ENCODE results near the gene RPL10A. TPM values are rescaled to one million over a fixed set of nuclear protein-coding genes. Genes with fewer than 3 reads are reported as not detected.
A peak's percentile ranks its signal among the peaks of the same experiment; 100 is the strongest.

The RPL10A gene
- total and polyA plus RNA-seq, 4 experiments from 2014 or later = 844 to 2,070 (median 1,531) TPM

DNA sequence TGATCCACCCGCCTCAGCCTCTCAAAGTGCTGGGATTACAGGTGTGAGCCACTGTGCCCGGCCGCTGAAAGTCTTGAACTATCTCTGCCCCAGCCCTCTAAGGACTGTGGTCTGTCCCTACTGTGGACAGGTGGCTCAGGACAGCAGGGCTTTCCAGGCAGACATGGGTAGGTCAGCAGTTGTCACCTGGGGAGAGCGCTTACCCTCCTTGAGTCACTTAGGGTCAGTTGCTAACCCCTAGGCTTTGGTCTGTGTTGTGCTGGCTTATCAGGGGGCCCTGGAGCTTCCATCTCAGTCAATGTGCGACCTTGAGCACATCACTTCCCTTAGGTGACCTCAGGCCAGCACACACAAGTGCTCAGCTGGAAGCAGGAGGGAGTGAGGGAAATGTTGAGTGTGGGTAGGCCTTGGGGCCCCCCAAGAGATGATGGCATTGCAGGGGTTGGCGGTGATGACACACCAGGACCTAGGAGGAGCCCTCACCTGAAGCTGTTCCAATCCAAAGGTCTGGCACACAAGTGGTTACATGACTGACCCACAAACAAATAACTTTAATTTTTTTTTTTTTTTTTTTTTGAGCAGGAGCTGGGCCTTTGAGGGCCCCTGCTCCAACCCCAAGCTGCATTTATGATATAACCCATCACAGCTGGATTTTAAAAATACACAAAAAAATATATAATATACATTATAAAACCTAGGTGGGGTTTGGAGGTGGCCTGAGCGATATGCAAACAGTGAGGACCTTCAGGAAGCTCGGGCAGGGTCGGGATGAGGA, 5.1 kb downstream of the RPL10A start:
- Mint-ChIP-seq H3K9me3 (no peaks in the 10 kb centered on the region), H3K4me1 (peaks cover 23 to 42% (median 30%) of the 10 kb centered on the region in 4 donors), H3K27ac (peak overlapping the region in 4 of 7 donors; percentile 18 to 61 (median 32)), H3K36me3 (peaks cover 31 to 39% of the 10 kb centered on the region in 2 donors), H3K27me3 (no peaks in the 10 kb centered on the region), H3K4me3 (no peak overlapping the region)
- peak in 1 of 5 donors; percentile 3 for DNase-seq
- ChIA-PET CTCF (ENCODE audit: partially characterized antibody) (interaction anchor here (0.9 to 1.4 kb wide), 3 partner anchors 21 to 143 kb away, joined by 3 read pairs; partner anchors contain the start of gene FANCE), POLR2A (ENCODE audit: partially characterized antibody) (interaction anchor here (0.7 to 1.4 kb wide), 2 partner anchors 19 to 24 kb away, joined by 3 to 5 read pairs; partner anchors contain the start of gene TEAD3)
- H3K4me1 ChIP-seq (ENCODE audit: insufficient read depth, low read length) = peaks cover 32% of the 10 kb centered on the region
- intact Hi-C loops (cut with micrococcal nuclease) = no loop called here
- no peaks in the 10 kb centered on the region for H3K9me3 ChIP-seq (ENCODE audit: control insufficient read depth in 1 of 2, low read length in 2 of 2)
- H3K27me3 ChIP-seq (ENCODE audit: insufficient read depth, low read length) = no peaks in the 10 kb centered on the region
- H3K36me3 ChIP-seq (ENCODE audit: insufficient read depth, low read length) = peaks cover 16% of the 10 kb centered on the region
- no peak overlapping the region for H3K4me3 ChIP-seq (ENCODE audit: low read length in 2 of 2)
- no peak overlapping the region for H3K27ac ChIP-seq (ENCODE audit: low read depth, low read length)

DNA sequence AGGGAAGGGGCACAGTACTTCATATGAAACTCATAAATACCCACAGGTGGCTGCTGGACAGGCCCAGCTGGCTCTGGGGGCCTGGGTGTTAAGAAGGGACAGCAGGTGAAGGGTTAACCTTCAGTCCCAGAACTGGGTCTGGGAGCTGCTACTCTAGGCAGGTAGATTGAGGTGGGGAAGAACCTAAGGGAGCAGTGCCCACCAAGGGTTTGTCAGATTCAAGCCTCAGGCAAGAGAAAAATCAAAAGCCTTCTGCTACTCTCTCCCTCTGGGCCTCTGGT, 5.6 kb downstream of the RPL10A start:
- H3K4me3 ChIP-seq (ENCODE audit: low read length in 2 of 2) = no peak overlapping the region
- H3K36me3 ChIP-seq (ENCODE audit: insufficient read depth, low read length) = peaks cover 16% of the 10 kb centered on the region
- ChIA-PET CTCF (ENCODE audit: partially characterized antibody) (interaction anchor here (0.9 to 1.4 kb wide), 3 partner anchors 22 to 143 kb away, joined by 3 read pairs; partner anchors contain the start of gene FANCE), POLR2A (ENCODE audit: partially characterized antibody) (interaction anchor here (0.7 to 1.4 kb wide), 2 partner anchors 18 to 23 kb away, joined by 3 to 5 read pairs; partner anchors contain the start of gene TEAD3)
- H3K27ac Mint-ChIP-seq = peak overlapping the region in 3 of 7 donors; percentile 18 to 61 (median 42)
- intact Hi-C loops (cut with micrococcal nuclease) = no loop called here
- no peaks in the 10 kb centered on the region for H3K9me3 ChIP-seq (ENCODE audit: control insufficient read depth in 1 of 2, low read length in 2 of 2)
- H3K4me3 Mint-ChIP-seq = no peak overlapping the region
- DNase-seq = peak in 1 of 5 donors; percentile 25
- peaks cover 23 to 37% (median 30%) of the 10 kb centered on the region in 4 donors for H3K4me1 Mint-ChIP-seq
- H3K36me3 Mint-ChIP-seq = peaks cover 31 to 35% of the 10 kb centered on the region in 2 donors
- no peak overlapping the region for H3K27ac ChIP-seq (ENCODE audit: low read depth, low read length)
- no peaks in the 10 kb centered on the region for H3K27me3 Mint-ChIP-seq
- H3K4me1 ChIP-seq (ENCODE audit: insufficient read depth, low read length) = peaks cover 32% of the 10 kb centered on the region
- H3K27me3 ChIP-seq (ENCODE audit: insufficient read depth, low read length) = no peaks in the 10 kb centered on the region
- H3K9me3 Mint-ChIP-seq = no peaks in the 10 kb centered on the region

DNA sequence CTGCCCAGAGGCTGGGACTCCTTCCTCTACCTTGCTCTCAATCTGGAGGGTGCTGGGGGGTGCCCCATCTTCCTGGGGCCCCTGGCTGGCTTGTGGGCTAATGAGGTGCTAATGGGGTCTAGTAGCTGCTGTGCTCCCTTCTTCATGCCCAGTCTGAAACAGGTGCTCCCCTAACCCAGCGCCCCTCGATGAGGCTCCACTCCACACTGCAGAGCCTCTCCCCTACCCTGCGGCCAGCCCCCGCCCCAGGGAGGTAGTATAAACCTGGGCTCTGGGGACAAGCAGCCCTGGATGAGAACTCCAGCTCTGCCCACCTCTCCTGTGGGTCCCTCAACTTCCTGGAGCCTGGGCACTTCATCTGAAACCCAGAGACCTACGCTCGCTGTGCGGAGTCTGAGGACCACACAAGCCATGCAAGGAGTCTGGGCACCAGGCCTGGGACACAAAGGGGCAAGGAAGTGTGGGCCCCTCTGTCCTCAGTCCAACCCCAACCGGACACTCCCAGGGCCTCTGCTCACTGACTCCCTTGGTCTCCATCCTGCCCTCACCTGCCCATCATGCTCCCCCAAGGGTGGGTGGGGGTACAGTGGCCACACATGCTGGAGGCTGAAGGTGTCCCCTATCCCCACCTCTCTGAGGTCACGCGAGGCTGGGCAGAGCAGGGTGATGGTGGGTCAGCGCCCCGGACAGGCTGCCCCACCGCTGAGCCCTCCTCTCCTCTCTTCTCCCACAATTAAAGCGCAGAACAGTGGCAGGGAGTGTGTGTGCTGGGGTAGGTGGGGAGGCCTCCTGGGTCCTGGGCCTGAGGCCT, 6.1 kb downstream of the RPL10A start:
- POLR2A ChIA-PET (ENCODE audit: partially characterized antibody) = interaction anchor here (1.0 to 1.4 kb wide), 2 partner anchors 23 to 83 kb away, joined by 3 to 5 read pairs; partner anchors contain the start of gene TEAD3
- Histone ChIP-seq H3K27me3 (ENCODE audit: insufficient read depth, low read length) (no peaks in the 10 kb centered on the region), H3K4me1 (ENCODE audit: insufficient read depth, low read length) (peaks cover 30% of the 10 kb centered on the region), H3K27ac (ENCODE audit: low read depth, low read length) (no peak overlapping the region), H3K36me3 (ENCODE audit: insufficient read depth, low read length) (peaks cover 16% of the 10 kb centered on the region), H3K9me3 (ENCODE audit: control insufficient read depth in 1 of 2, low read length in 2 of 2) (no peaks in the 10 kb centered on the region), H3K4me3 (ENCODE audit: low read length in 2 of 2) (no peak overlapping the region)
- H3K9me3 Mint-ChIP-seq = no peaks in the 10 kb centered on the region
- DNase-seq = peak in 1 of 5 donors; percentile 27
- no peaks in the 10 kb centered on the region for H3K27me3 Mint-ChIP-seq
- H3K4me1 Mint-ChIP-seq = peaks cover 21 to 32% (median 28%) of the 10 kb centered on the region in 4 donors
- peaks cover 29 to 33% of the 10 kb centered on the region in 2 donors for H3K36me3 Mint-ChIP-seq
- CTCF ChIA-PET (ENCODE audit: partially characterized antibody) = interaction anchor here (0.9 to 1.3 kb wide), 2 partner anchors 22 to 133 kb away, joined by 3 read pairs; partner anchors contain the start of gene FANCE
- H3K27ac Mint-ChIP-seq = peak overlapping the region in 3 of 7 donors; percentile 10 to 60 (median 42)
- intact Hi-C loops (cut with micrococcal nuclease) = no loop called here
- no peak overlapping the region for H3K4me3 Mint-ChIP-seq

DNA sequence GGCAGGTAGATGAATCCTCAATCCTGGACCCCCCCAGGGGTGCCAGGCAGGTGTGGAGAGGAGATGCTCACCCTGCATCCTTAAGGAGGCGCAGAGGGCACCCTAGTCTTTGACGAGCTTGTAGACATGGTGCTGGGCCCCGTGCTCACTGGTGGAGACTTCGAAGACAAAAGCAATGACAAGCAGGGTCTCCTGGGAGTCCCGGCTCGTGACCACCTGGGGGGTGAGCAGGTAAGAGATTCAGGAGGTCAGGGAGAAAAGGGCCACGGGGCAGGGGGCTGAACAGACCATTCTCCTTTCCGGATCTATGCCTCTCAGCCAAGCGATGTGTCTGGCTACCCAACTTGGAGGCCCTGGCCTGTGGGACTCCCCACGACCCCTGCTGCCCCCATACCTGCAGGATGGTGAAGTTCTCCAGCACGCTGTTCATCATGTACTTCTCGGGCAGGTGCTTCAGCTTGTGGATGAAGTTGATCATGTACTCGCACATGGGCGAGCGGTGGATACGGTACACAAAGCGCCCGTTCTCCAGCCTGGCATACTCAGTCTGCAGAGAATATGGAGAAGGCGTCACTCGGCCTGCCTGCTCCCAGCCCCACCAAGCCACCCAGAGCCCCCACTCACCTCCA, 6.9 kb downstream of the RPL10A start:
- POLR2A ChIA-PET (ENCODE audit: partially characterized antibody) = interaction anchor here (1.0 kb wide), 1 partner anchor 83 kb away, joined by 3 read pairs; no protein-coding TSS in a partner anchor
- Histone ChIP-seq H3K36me3 (ENCODE audit: insufficient read depth, low read length) (peaks cover 11% of the 10 kb centered on the region), H3K27ac (ENCODE audit: low read depth, low read length) (no peak overlapping the region), H3K27me3 (ENCODE audit: insufficient read depth, low read length) (no peaks in the 10 kb centered on the region), H3K9me3 (ENCODE audit: control insufficient read depth in 1 of 2, low read length in 2 of 2) (no peaks in the 10 kb centered on the region), H3K4me3 (ENCODE audit: low read length in 2 of 2) (no peak overlapping the region), H3K4me1 (ENCODE audit: insufficient read depth, low read length) (peaks cover 23% of the 10 kb centered on the region)
- Mint-ChIP-seq H3K9me3 (no peaks in the 10 kb centered on the region), H3K4me1 (peaks cover 16 to 25% (median 21%) of the 10 kb centered on the region in 4 donors), H3K27me3 (peaks cover 0 to 1% of the 10 kb centered on the region in 2 donors), H3K36me3 (peaks cover 21 to 26% of the 10 kb centered on the region in 2 donors), H3K4me3 (no peak overlapping the region), H3K27ac (peak overlapping the region in 2 of 7 donors; percentile 10 to 60)
- CTCF ChIA-PET (ENCODE audit: partially characterized antibody) = no interaction called here
- intact Hi-C loops (cut with micrococcal nuclease) = no loop called here
- DNase-seq = peak in 1 of 5 donors; percentile 30

- H3K9me3 Mint-ChIP-seq = no peaks in the 10 kb centered on the region
- no peak overlapping the region for H3K4me3 Mint-ChIP-seq
- peaks cover 16 to 20% of the 10 kb centered on the region in 2 donors for H3K36me3 Mint-ChIP-seq
- H3K9me3 ChIP-seq (ENCODE audit: control insufficient read depth in 1 of 2, low read length in 2 of 2) = no peaks in the 10 kb centered on the region
- peaks cover 6% of the 10 kb centered on the region for H3K36me3 ChIP-seq (ENCODE audit: insufficient read depth, low read length)
- peaks cover 18% of the 10 kb centered on the region for H3K4me1 ChIP-seq (ENCODE audit: insufficient read depth, low read length)
- peaks cover 12 to 20% (median 15%) of the 10 kb centered on the region in 4 donors for H3K4me1 Mint-ChIP-seq
- peaks cover 0 to 1% of the 10 kb centered on the region in 2 donors for H3K27me3 Mint-ChIP-seq
- no peak overlapping the region for H3K27ac ChIP-seq (ENCODE audit: low read depth, low read length)
- H3K27me3 ChIP-seq (ENCODE audit: insufficient read depth, low read length) = no peaks in the 10 kb centered on the region
- ChIA-PET CTCF (ENCODE audit: partially characterized antibody) (no interaction called here), POLR2A (ENCODE audit: partially characterized antibody) (no interaction called here)
- peak in 1 of 5 donors; percentile 24 for DNase-seq
- H3K4me3 ChIP-seq (ENCODE audit: low read length in 2 of 2) = no peak overlapping the region
- intact Hi-C loops (cut with micrococcal nuclease) = no loop called here
- peak overlapping the region in 2 of 7 donors; percentile 27 to 46 for H3K27ac Mint-ChIP-seq
Observed at GRCh38 chr6:35475573-35475972, 7.4 kb downstream of the RPL10A start.

DNA sequence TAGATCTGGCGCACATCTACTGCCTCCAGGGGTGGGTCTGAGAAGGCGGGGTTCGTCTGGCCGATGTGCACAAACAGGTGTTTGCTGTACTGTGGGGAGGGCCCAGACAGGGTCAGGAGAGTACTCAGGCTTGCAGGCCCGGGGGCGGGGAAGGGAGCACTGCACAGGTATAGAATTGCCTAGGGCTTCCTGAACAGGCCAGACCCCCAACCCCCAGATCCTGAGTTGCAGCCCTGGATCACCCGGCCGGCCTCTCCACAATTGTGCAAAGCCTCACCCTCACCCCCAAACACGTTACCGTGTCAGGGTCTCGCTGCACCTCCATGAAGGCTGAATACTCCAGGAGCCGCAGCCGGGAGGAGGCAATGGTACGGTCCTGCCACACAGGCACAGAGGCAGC, 7.8 kb downstream of the RPL10A start:
- Histone ChIP-seq H3K36me3 (ENCODE audit: insufficient read depth, low read length) (peaks cover 2% of the 10 kb centered on the region), H3K4me1 (ENCODE audit: insufficient read depth, low read length) (peaks cover 14% of the 10 kb centered on the region), H3K9me3 (ENCODE audit: control insufficient read depth in 1 of 2, low read length in 2 of 2) (no peaks in the 10 kb centered on the region), H3K27me3 (ENCODE audit: insufficient read depth, low read length) (no peaks in the 10 kb centered on the region), H3K4me3 (ENCODE audit: low read length in 2 of 2) (no peak overlapping the region), H3K27ac (ENCODE audit: low read depth, low read length) (no peak overlapping the region)
- DNase-seq = peak in 1 of 5 donors; percentile 10
- Mint-ChIP-seq H3K4me1 (peaks cover 8 to 16% (median 11%) of the 10 kb centered on the region in 4 donors), H3K36me3 (peaks cover 13 to 16% of the 10 kb centered on the region in 2 donors), H3K27ac (peak overlapping the region in 2 of 7 donors; percentile 35 to 46), H3K4me3 (no peak overlapping the region), H3K27me3 (peaks cover 0 to 1% of the 10 kb centered on the region in 2 donors), H3K9me3 (no peaks in the 10 kb centered on the region)
- ChIA-PET POLR2A (ENCODE audit: partially characterized antibody) (no interaction called here), CTCF (ENCODE audit: partially characterized antibody) (no interaction called here)
- intact Hi-C loops (cut with micrococcal nuclease) = no loop called here
